GM19463 (cell line): Measurements from ENCODE around the gene CTSH.

Experiments
- ATAC-seq: cut with Tn5 transposase; IDR thresholded peaks from one replicate; pipeline ENCODE4 v1.9.1; 2021; ENCODE audit warnings: mild to moderate bottlenecking, moderate library complexity; ENCODE audit not compliant: unreplicated experiment

Gene CTSH

GRCh38 chr15:78978601-78979179, 33.8 kb upstream of the CTSH start:
- ATAC-seq, result no peak

GRCh38 chr15:78977591-78978347, 32.9 kb upstream of the CTSH start:
- ATAC-seq, result peak; percentile 20

GRCh38 chr15:78977091-78977571, 32.3 kb upstream of the CTSH start:
- ATAC-seq, result peak; percentile 73

- ATAC-seq, result peak; percentile 9
These were observed 31.8 kb upstream of the CTSH start for GRCh38 chr15:78976691-78977090.

GRCh38 chr15:78974272-78974918, 29.5 kb upstream of the CTSH start:
- no peak for ATAC-seq

- no peak for ATAC-seq
These were observed 25.0 kb upstream of the CTSH start for GRCh38 chr15:78969687-78970349.

GRCh38 chr15:78968539-78969271, 23.9 kb upstream of the CTSH start:
- ATAC-seq, result no peak

- no peak for ATAC-seq
These were observed 23.3 kb upstream of the CTSH start for GRCh38 chr15:78968114-78968513.

- ATAC-seq, result no peak
These were observed 15.5 kb upstream of the CTSH start for GRCh38 chr15:78960308-78960707.

- no peak for ATAC-seq
These were observed 14.5 kb upstream of the CTSH start for GRCh38 chr15:78959360-78959759.

GRCh38 chr15:78957416-78958093, 12.7 kb upstream of the CTSH start:
- ATAC-seq, result no peak

GRCh38 chr15:78956937-78957336, 12.1 kb upstream of the CTSH start:
- ATAC-seq, result no peak

GRCh38 chr15:78955355-78955754, 10.5 kb upstream of the CTSH start:
- ATAC-seq, result no peak

GRCh38 chr15:78951841-78952238, 7.0 kb upstream of the CTSH start:
- ATAC-seq, result no peak

- ATAC-seq, result no peak
These were observed 6.3 kb upstream of the CTSH start for GRCh38 chr15:78950902-78951840.

GRCh38 chr15:78950343-78950742, 5.5 kb upstream of the CTSH start:
- ATAC-seq, result no peak

GRCh38 chr15:78949461-78949860, 4.6 kb upstream of the CTSH start:
- no peak for ATAC-seq

GRCh38 chr15:78947506-78947905, 2.7 kb upstream of the CTSH start:
- ATAC-seq, result no peak

GRCh38 chr15:78946493-78946892, 1.6 kb upstream of the CTSH start:
- no peak for ATAC-seq
